BLaER1 (cell line): ENCODE measurements around the gene TIMM22.

Experiments used
- H3K27ac ChIP-seq: shearing (Covaris generic); formaldehyde crosslinking; 2 replicates; pipeline ENCODE4 v1.8.1; 2022
- H3K27me3 ChIP-seq: shearing (Covaris generic); formaldehyde crosslinking; 2 replicates; pipeline ENCODE4 v1.8.1; 2022
- H3K36me3 ChIP-seq: shearing (Covaris generic); formaldehyde crosslinking; 2 replicates; pipeline ENCODE4 v1.8.1; 2022
- H3K4me1 ChIP-seq: shearing (Covaris generic); formaldehyde crosslinking; 2 replicates; pipeline ENCODE4 v1.8.1; 2022
- H3K4me2 ChIP-seq: shearing (Covaris generic); formaldehyde crosslinking; 2 replicates; pipeline ENCODE4 v1.8.1; 2022
- H3K4me3 ChIP-seq: shearing (Covaris generic); formaldehyde crosslinking; 2 replicates; pipeline ENCODE4 v1.8.1; 2022
- H3K9ac ChIP-seq: shearing (Covaris generic); formaldehyde crosslinking; 2 replicates; pipeline ENCODE4 v1.8.1; 2022
- H3K9me3 ChIP-seq: shearing (Covaris generic); formaldehyde crosslinking; 2 replicates; pipeline ENCODE4 v1.8.1; 2022
- H4K20me1 ChIP-seq: shearing (Covaris generic); formaldehyde crosslinking; 2 replicates; pipeline ENCODE4 v1.8.1; 2022
- Cebpa-rat ChIP-seq: shearing (Covaris generic); IDR thresholded peaks from 2 replicates; pipeline ENCODE4 v1.8.1; 2022

Gene TIMM22

DNA sequence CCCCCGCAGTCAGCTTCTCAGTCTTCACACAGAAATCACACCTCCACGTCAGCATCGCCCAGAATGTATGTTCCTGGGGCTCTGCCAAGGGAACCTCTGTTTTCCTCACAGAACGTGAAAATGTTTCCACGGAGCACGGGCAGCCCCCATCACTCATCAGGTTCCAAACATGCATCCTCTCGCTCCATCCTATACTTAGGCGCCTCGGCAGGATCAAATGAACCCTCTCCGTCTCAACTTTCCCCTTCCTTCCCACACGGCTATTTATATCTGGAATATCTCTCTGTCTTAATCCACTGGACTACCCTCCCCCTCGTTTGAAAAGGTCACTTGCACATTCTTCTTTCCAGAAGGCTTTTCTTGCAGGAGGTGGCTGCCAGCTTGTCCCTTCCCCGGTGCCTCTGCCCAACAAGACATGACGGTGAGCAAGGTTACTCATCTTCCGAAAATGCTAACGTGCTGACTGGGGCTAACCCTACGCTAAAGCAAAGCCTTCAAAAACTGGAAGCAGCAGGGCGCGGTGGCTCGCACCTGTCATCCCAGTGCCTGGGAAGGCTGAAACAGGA is 39.0 kb upstream of the TIMM22 start:
- Histone ChIP-seq H4K20me1 (peaks cover 100% of the 10 kb centered on the region), H3K4me3 (no peak overlapping the region), H3K4me1 (peaks cover 79% of the 10 kb centered on the region), H3K4me2 (peak overlapping the region; percentile 19), H3K9ac (no peak overlapping the region), H3K9me3 (peaks cover 5% of the 10 kb centered on the region; the same call in 1 of the 2 replicates), H3K36me3 (peaks cover 92% of the 10 kb centered on the region), H3K27me3 (no peaks in the 10 kb centered on the region), H3K27ac (no peak overlapping the region)
- TF ChIP-seq Cebpa-rat = no peak

DNA sequence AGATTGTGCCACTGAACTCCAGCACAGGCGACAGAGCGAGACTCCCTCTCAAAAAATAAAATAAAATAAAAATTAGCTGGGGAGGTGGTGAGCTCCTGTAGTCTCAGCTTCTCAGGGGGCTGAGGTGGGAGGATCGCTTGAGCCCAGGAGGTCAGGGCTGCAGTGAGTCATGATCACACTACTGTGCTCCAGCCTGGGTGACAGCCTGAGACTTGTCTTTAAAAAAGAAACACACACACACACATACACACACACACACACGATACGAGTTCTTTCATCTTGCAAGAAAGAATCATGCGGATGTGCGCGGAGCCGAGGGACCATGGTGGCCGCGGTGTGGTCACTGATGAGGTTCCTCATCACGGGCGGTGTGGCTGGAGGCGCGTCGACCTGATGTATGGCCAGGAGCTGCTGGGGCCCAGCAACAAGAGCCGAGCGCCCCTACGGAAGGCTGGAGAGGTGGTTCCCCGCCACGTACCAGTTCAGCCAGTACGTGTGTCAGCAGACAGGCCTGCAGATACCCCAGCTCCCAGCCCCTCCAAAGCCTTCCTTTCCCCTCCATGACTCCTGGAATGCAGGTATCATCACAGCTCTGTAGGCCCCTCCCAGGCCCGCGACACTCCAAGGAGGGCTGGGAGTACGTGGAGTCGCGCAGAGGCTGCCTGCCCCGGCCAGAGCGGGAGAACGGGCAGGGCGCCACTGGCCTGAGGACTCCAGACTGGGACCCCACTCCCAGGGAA is 38.0 kb upstream of the TIMM22 start:
- Histone ChIP-seq H3K4me1 (peaks cover 78% of the 10 kb centered on the region), H3K9ac (no peak overlapping the region), H3K36me3 (peaks cover 91% of the 10 kb centered on the region), H3K9me3 (no peaks in the 10 kb centered on the region), H3K27ac (no peak overlapping the region), H3K4me2 (no peak overlapping the region), H4K20me1 (peaks cover 100% of the 10 kb centered on the region), H3K27me3 (no peaks in the 10 kb centered on the region), H3K4me3 (no peak overlapping the region)
- no peak for TF ChIP-seq Cebpa-rat

DNA sequence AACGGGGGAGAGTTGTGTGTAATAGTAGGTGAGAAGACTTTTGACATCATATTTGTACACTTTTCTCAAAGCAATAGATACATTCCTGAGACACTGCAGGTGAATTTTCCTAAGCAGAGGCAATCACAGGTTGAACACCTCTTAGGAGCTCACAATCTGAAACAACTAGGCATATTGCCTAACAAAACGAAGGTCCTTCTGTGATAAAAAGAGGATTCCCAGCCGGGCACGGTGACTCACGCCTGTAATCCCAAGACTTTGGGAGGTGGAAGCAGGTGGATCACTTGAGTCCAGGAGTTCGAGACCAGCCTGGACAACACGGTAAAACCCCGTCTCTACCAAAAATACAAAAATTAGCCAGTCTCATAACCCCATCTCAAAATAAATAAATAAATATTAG is 34.8 kb upstream of the TIMM22 start:
- Histone ChIP-seq H3K4me2 (peak overlapping the region; percentile 27; the same call in 1 of the 2 replicates), H3K4me3 (no peak overlapping the region), H3K36me3 (peaks cover 88% of the 10 kb centered on the region), H3K27me3 (no peaks in the 10 kb centered on the region), H4K20me1 (peaks cover 100% of the 10 kb centered on the region), H3K9me3 (no peaks in the 10 kb centered on the region), H3K27ac (no peak overlapping the region), H3K9ac (no peak overlapping the region), H3K4me1 (peaks cover 96% of the 10 kb centered on the region)
- TF ChIP-seq Cebpa-rat = no peak

DNA sequence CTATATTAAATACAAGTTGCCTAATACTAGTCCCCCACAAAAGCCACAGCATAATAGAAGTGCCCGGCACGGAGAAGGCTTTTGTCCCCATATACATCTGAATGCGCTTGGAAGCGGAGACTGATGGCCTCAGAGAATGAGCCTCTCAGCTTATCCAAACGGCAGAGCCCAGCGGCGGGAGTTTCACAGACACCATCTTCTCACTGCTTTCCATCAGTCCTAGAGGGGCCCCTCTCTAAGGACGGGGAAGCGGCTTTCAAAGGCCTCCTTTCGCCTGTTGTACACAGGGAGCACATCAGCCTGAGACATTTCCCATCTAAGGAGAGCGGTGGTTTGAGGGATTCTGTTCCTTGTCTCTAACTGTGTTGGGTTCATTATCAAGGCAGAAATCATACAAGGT is 34.3 kb upstream of the TIMM22 start:
- no peaks in the 10 kb centered on the region for H3K9me3 ChIP-seq
- peaks cover 96% of the 10 kb centered on the region for H3K4me1 ChIP-seq
- H3K9ac ChIP-seq = no peak overlapping the region
- no peaks in the 10 kb centered on the region for H3K27me3 ChIP-seq
- H4K20me1 ChIP-seq = peaks cover 100% of the 10 kb centered on the region
- no peak overlapping the region for H3K27ac ChIP-seq
- no peak overlapping the region for H3K4me2 ChIP-seq
- H3K4me3 ChIP-seq = no peak overlapping the region
- no peak for TF ChIP-seq Cebpa-rat
- H3K36me3 ChIP-seq = peaks cover 86% of the 10 kb centered on the region

DNA sequence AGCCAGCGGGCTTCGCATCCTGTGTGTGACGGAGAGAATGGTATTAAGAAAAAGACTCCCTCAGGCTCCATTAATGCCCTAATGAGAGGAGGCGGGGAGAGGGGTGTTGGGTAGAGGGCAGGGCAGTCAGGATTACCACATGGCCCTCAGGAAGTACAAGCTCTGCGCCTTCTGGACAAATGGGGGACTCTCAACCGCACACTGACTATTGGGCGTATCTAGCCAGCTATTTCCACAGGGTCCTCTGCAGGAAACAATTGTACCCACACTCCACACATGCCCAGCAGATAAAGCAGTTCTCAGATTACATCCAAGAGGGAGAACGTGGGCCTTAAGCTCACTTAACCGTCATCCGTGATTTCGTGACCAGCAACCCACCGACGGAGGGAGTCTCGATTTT is 32.1 kb upstream of the TIMM22 start:
- Histone ChIP-seq H3K4me2 (peak overlapping the region; percentile 13), H3K9me3 (no peaks in the 10 kb centered on the region), H3K27ac (no peak overlapping the region), H3K36me3 (peaks cover 85% of the 10 kb centered on the region), H3K4me3 (no peak overlapping the region), H4K20me1 (peaks cover 100% of the 10 kb centered on the region), H3K4me1 (peaks cover 97% of the 10 kb centered on the region), H3K27me3 (no peaks in the 10 kb centered on the region), H3K9ac (no peak overlapping the region)
- TF ChIP-seq Cebpa-rat = no peak

DNA sequence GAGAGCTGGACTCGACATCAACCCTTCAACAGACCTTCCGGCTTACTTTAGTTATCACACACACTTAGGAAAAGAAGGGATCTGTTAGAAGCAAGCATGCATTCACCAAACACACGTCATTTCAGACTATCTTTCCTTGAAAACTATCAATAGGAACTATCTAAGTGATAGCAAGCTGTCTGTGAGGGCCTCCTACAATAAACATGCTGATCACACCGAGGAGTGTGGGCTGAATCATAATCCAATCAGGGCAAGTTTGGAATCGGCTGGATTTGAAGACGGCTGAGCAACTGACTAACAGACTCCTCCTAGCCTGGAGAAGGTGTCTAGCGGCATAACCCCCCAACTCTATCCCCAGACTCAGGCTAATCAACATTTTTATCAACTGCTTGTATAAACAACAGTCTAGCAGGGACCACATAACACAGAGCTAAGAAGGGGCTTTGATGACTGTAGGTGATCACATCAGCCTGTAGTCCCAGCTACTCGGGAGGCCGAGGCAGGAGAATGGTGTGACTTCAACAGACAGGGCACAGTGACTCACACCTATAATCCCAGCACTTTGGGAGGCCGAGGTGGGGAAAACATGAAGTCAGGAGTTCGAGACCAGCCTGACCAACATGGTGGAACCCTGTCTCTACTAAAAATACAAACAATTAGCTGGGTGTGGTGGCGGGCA is 31.5 kb upstream of the TIMM22 start:
- Histone ChIP-seq H4K20me1 (peaks cover 100% of the 10 kb centered on the region), H3K27me3 (no peaks in the 10 kb centered on the region), H3K9ac (no peak overlapping the region), H3K4me2 (peak overlapping the region; percentile 85), H3K4me1 (peaks cover 97% of the 10 kb centered on the region), H3K36me3 (peaks cover 85% of the 10 kb centered on the region), H3K4me3 (no peak overlapping the region), H3K9me3 (no peaks in the 10 kb centered on the region), H3K27ac (no peak overlapping the region)
- TF ChIP-seq Cebpa-rat = no peak

DNA sequence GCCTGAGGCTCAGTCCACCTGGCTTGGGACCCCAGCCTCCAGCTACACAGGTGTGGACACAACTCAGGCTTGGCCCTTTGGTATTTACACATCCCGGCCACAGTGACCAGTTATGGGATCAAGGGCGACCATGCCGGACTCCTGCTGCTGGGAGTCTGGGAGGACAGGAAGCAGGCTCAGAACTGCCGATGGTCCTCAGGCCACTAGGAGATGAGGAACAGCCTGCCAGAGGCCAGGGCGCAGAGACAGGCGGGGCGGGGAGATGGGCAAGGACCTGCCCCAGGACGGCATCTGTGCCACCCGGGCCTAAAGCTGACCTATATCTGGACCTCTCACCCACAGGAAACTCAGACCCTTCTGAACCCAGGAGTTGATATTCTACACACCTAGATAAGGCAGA is 29.8 kb upstream of the TIMM22 start:
- Histone ChIP-seq H3K4me1 (peaks cover 96% of the 10 kb centered on the region), H3K9ac (peak overlapping the region; percentile 21; the same call in 1 of the 2 replicates), H3K36me3 (peaks cover 86% of the 10 kb centered on the region), H3K9me3 (no peaks in the 10 kb centered on the region), H3K27me3 (no peaks in the 10 kb centered on the region), H3K4me3 (no peak overlapping the region), H3K27ac (no peak overlapping the region; the same call in 1 of the 2 replicates), H3K4me2 (peak overlapping the region; percentile 85), H4K20me1 (peaks cover 100% of the 10 kb centered on the region)
- no peak for TF ChIP-seq Cebpa-rat

DNA sequence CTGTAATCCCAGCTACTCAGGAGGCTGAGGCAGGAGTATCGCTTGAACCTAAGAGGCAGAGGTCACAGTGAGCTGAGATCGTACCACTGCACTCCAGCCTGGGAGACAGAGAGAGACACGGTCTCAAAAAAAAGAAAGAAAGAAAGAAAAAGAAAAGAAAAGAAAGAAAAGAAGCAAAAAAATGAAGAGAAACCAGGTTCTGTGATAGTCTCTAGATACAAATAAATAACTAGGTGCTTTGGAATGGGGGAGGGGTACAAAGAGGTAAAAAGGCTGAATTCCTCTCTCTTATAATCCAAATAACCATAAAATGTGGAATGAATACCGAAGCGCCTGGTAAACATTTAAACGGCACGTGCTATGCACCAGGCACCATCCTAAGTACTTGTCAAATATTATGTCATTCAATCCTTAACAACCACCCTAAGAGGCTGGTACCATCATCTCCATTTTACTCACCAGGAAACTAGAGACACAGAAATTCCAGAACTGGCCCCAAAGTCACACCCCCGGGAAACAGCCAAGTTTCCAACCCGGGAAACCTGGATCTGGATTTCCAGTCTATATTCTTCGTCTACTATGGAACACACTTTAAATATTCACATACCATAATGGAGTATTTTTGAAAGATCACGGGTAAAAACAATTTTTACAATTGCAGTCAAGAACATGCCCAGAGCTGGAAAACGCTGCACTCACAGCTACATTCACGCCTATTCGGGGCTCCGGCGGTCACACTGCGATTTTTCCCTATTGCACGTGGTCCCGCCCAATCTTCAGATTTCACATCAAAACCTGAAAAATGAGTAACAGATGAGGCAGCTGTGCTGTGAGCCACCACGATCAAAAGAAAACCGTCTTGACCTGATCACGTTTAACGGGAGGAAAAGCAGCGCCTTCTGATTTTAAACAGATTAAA is 27.9 kb upstream of the TIMM22 start:
- TF ChIP-seq Cebpa-rat = no peak
- Histone ChIP-seq H3K4me3 (no peak overlapping the region), H3K27ac (no peak overlapping the region), H3K27me3 (no peaks in the 10 kb centered on the region), H3K4me2 (no peak overlapping the region), H3K9me3 (0 out of 2 replicates have a peak, but pooled peaks cover 5% of the 10 kb centered on the region), H3K9ac (no peak overlapping the region), H3K36me3 (peaks cover 92% of the 10 kb centered on the region), H4K20me1 (peaks cover 100% of the 10 kb centered on the region), H3K4me1 (peaks cover 95% of the 10 kb centered on the region)

DNA sequence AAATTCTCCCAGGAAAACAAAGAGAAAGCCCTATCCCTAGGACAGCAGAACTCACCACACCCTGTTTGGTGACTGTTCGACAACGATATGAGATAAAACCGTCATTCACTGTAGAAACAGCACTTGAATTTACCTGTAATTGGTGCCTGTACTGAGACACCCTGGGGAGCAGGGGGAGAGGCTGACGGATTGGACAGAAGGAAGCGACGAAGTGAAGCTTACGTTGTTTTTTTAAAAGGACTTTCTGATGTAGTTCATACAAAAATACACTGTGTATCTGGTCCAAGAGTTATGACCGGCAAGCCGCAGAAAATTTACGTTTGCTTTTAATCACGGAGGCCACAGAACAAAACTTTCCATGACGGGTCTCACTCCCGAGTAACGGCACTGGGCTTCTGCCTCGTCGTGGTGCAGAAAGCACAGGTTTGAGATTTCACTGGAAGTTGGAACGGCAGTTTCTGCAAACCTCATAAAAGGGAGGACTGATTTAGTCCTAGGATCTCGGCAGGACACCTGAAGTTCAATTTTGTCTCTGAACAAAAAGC is 27.0 kb upstream of the TIMM22 start:
- peaks cover 94% of the 10 kb centered on the region for H3K4me1 ChIP-seq
- H3K9ac ChIP-seq = no peak overlapping the region
- no peak for TF ChIP-seq Cebpa-rat
- H4K20me1 ChIP-seq = peaks cover 100% of the 10 kb centered on the region
- no peak overlapping the region for H3K4me2 ChIP-seq
- 0 out of 2 replicates have a peak, but pooled peaks cover 5% of the 10 kb centered on the region for H3K9me3 ChIP-seq
- H3K27ac ChIP-seq = no peak overlapping the region
- no peak overlapping the region for H3K4me3 ChIP-seq
- peaks cover 92% of the 10 kb centered on the region for H3K36me3 ChIP-seq
- no peaks in the 10 kb centered on the region for H3K27me3 ChIP-seq
